NCI-H460 (cell line): Measurements from ENCODE around the gene GRK5. TPM values are rescaled to one million over a fixed set of nuclear protein-coding genes. Genes with fewer than 3 reads are reported as not detected.

Experiments used
- DNase-seq: peaks from one replicate; pipeline ENCODE4 v3.0.0-alpha.2; 2016; ENCODE audit warnings: low read depth; ENCODE audit errors: extremely low read depth
- small RNA-seq, 2 experiments: library from RNA; depleted of rRNA; stranded (forward); fragments of <200 nt; gene quantifications; one replicate each; pipeline ENCODE3, GENCODE V24; 2014
- total RNA-seq: library from RNA; depleted of rRNA; stranded (reverse); fragments of >200 nt; shearing (Covaris generic); gene quantifications from 2 replicates; pipeline ENCODE4 v1.2.3, GENCODE V29; 2014; rRNA removed

Gene GRK5
- total RNA-seq, 1 experiment from 2014 or later = 0.79 TPM

- DNase-seq = no peak
Observed at GRCh38 chr10:119494236-119495020, 287.1 kb downstream of the GRK5 start.

- DNase-seq = no peak
Observed at GRCh38 chr10:119495021-119495505, 287.7 kb downstream of the GRK5 start.

DNA sequence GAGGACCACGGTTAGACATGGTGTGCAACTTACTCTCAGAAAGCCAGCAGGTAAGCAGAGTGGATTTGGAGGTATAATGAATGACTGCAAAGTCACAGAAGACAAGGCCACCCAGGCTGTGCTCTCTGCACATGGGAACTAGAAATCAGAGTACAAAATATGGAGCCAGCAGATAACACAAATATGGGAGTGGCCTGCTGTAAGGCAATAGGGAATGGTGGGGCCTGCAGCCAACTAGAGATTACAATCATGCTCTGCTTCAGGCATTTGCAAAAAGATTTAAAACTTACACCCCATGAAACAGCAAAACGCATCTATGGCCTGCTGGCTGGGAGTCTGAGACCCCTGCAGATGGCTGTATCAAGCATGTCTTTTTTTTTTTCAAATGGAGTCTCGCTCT, 288.2 kb downstream of the GRK5 start:
- no peak for DNase-seq

GRCh38 chr10:119496273-119496672, 288.9 kb downstream of the GRK5 start:
- no peak for DNase-seq

- DNase-seq = no peak
Observed at GRCh38 chr10:119497243-119497642, 289.9 kb downstream of the GRK5 start.

DNA sequence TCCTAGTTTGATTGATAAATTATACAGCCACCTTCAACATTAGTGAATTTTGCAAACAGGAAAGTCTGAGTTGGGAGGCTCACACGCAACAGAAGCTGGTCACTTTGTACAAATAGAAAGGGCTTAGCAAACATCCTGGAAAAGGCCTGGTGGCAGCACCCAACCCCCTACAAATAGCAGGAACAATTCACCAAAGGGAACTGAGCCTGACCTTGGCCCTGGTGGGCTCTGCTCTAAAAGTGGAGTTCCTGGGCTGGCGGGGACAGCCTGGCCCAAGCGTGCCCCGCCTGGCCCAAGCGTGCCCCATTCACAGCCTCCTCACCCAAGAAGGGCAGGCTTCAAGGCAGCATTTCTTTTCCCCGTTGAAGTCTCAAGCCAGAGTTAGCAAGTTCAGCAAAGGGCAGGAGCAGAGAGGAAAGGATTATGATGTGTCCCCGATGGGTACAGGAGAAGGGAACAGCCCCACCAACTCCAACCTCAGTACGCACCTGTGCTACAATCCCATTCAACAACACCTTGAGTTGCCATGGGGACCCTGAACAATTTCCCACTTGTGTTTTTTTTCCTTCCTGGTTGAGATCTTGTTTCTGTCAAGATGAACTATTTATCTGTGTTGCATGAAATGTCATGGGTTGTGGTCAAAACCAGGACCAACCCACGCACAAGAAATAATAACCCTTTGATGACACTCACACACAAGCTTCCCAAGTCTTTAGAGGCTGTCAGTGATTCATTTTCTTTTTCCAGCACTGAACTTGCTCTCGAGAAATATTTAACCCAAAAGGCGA, 291.7 kb downstream of the GRK5 start:
- no peak for DNase-seq

- DNase-seq = no peak
Observed at GRCh38 chr10:119499677-119500002, 292.3 kb downstream of the GRK5 start.

DNA sequence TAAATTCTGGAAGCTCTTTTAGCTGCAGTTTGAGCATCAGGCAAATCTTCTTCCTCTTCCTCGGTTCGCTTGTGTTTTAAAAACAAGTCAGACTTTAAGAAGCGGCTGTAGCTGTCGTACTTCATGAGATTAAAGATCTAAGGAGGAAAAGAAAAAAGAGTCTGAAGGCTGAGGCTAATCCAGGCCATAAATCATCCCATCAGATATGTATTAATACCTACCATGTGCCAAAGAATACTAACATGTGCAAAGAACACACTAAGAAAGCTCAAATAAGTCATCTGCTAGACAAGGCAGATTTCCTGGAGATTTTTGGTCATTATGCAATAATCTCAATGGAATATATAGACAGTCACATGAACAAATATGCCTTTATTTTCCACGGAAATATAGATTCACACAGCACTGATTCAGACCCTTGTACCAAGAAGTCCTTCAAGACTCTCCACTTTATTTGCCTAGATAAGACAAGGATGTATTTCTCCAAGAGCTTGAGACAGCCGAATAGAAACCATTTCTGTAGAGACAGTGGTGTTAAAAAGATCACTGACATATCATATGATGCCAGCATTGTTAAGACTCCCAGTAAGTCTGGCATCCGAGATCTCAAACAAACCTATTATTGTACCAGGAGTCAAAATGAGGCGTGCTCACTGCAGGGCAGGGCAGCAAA, 292.9 kb downstream of the GRK5 start:
- no peak for DNase-seq

GRCh38 chr10:119500821-119501220, 293.4 kb downstream of the GRK5 start:
- DNase-seq = no peak

DNA sequence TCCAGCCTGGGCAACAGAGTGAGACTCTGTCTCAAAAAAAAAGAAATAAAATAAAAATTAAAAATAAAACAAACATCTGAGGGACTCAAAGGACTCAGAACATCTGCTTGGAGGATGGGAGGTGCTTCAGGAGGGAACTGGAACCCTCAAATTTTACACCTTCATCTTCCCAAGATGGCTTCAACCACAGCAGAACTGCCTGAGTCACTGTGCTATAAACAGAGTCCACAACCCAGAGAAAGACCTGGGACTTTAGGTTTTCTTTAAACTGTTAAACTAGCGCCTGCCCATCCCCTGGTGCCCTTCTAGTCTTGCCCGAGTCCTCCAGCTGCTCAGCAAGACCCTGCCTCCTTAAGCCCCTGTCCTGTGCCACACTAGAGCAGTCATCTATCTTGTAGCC, 294.3 kb downstream of the GRK5 start:
- DNase-seq = no peak

DNA sequence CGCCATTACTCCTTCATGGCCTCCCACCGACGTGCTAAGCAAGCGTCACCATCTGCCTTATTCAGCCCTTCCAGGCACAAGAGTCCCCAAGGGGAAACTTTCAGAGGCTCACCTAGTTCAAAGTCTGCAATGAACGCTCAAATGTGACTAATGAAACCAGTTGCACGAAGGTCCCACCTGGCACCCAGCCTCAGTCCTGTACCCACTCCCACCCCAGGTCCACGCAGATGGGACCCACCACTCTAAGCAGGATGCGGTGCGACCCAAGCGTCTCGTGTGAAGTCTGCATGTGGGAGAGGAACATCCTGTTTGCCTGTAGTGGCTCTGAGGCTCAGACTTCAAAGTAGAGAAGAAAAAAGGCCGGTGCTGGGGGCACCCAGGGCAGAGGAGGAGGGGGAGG, 294.8 kb downstream of the GRK5 start:
- DNase-seq = no peak

DNA sequence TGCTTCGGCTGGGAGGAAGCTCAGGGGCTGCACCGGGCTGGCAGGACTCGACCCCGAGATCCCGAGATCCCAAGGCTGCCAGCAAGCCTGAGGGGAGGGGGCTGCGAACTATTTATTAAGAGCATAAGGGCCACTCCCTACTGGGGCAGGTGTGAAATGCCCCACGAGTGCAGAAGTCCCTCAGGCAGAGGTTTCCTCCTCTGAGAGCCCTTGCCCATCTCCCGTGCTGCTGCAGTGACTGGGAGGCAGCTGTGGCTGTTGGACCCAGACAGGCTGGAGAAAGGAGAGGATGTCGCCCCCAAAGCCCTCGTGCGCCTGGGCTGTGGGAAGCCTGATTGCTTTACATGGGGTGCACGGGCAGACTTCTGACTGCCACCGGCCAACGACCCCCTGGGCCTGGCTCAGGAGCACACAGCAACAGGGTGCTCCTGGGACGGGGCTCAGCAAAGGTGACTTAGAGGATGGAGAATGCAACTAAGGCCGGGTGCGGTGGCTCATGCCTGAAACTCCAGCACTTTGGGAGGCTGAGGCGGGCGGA, 295.3 kb downstream of the GRK5 start:
- DNase-seq = no peak

GRCh38 chr10:119503821-119504220, 296.4 kb downstream of the GRK5 start:
- DNase-seq = no peak

DNA sequence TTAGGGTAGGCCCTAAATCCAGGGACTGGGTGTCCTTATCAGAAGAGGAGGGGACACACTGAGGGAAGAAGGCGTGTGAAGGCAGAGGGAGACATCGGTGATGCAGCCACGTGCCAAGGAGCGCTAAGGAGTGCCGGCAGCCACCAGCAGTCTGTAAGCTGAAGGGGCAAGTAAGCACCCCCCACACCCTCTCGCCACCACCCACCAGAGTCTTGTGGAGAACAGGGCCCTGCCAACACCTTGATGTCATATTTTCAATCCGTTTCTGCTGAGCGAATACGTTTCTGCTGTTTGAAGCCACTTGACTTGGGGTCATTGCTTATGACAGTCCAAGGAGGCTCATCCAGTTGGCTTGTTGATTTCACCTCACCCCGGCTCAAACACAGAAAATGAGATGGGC, 297.3 kb downstream of the GRK5 start:
- no peak for DNase-seq

DNA sequence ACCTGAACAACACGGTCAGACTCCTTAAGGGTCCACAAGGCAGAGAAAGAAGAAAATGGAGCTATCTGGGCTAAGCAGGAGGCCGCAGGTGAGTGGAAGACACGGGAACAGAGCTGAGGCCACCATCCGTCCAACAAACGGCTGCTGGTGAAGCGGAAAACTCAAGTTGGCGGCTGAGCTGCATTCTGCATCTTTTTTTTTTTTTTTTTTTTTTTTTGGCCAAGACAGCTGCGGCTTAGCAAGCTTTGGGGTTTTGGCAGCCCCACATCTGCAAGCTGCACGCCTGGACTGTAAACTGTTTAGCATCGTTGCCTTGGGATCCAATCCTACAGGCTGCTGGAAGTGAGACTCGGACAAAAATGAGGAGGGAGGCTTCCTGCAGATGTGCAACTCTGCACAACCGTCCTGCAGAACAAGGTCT, 297.8 kb downstream of the GRK5 start:
- no peak for DNase-seq

Small RNA genes lying within 50 kb of the gene (small RNA-seq; reads per million reads assigned to genes)
- gene MIR4681 = 0 reads per million in 2 experiments
- 0 reads per million in 2 experiments for gene RN7SL749P

Other genes starting within 250 kb of the GRK5 start
- gene NANOS1, start 177.9 kb upstream of the GRK5 start, total RNA-seq = 1.6 and 1.8 TPM in 2 replicates
- 204 and 235 TPM in 2 replicates for gene EIF3A, start 126.8 kb upstream of the GRK5 start, total RNA-seq
- 69.0 and 71.1 TPM in 2 replicates for gene DENND10, start 103.5 kb upstream of the GRK5 start, total RNA-seq
- gene SFXN4, start 41.9 kb upstream of the GRK5 start, total RNA-seq = 50.7 and 51.0 TPM in 2 replicates
- gene PRDX3, start 28.8 kb upstream of the GRK5 start, total RNA-seq = 336 and 354 TPM in 2 replicates